Measurements from ENCODE around the gene HPF1.

Gene HPF1

DNA sequence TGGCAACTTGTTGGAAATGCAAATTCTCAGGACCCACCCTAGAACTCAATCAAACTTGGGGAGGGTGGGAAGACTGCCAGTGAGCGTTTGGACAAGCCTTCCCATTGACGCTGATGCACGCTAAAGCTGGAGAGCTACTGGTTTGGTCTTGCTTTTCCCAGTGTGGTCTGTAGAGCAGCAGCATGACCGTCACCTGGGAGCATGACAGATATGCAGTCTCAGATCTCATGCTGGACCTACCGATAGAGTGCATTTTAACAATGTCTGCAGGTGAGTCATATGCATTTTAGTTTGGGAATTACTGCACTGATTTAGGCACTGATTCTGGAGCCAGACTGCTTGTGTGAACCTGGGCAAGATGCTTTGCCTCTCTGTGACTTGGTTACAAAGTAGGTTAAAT lies 27.2 kb downstream of the HPF1 start:
- FAIRE-seq: no peak

DNA sequence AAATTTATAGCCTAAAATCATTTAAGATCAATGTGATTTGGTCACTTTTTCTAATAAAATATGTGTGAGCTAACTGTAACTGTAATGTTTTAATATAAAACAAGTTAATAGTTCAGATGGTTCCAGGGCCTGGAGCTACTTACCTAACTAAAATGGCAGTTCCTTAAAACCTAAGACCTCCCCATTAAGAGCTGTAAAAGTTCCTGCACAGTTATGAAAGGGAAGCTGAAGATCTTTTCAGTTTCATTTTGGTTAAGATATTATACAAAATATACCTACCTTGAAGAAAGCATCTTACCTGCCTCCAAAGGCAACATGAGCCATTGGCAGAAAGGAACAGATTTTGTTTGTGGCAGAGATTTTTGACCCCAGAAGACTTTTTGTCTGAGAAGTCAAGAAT lies 30.1 kb downstream of the HPF1 start:
- no peak for FAIRE-seq

- FAIRE-seq: no peak
Measured at GRCh38 chr4:169724260-169724659, 33.5 kb downstream of the HPF1 start.

GRCh38 chr4:169723207-169723965 lies 34.4 kb downstream of the HPF1 start:
- FAIRE-seq: peak; percentile 25

DNA sequence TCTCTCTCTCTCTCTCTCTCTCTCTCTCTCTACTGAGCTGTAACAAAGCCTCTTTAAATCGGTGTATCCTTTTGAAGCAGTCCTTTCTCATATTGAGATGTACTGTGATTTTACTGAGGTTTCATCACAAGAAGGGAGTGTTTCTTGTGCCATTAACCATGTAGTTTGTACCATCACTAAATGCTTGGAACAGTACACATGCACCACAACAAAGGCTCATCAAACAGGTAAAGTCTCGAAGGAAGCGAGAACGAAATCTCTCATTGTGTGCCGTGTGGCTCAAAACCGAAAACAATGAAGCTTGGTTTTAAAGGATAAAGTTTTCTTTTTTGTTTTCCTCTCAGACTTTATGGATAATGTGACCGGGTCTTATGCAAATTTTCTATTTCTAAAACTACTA lies 37.2 kb downstream of the HPF1 start:
- FAIRE-seq: no peak

- FAIRE-seq: peak; percentile 34
Measured at GRCh38 chr4:169716677-169717076, 41.1 kb downstream of the HPF1 start.

DNA sequence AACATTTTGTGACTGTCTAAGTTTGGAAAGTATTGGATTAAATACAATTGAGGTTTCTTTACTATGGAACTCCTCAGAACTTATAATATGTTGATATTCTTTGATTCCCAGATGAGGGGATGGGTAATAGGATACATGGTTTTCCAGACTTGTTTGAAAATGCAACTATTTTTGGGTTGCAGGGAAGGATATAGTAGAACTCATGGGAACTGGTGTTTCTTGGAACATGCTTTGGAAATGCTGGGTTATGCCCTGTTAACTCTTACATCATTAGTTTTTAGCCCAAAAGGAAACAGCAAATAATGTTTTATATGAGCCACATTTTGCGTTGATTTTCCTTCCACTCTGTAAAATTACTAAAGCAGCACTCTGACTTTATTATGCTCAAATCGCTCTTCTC lies 41.9 kb downstream of the HPF1 start:
- no peak for FAIRE-seq

DNA sequence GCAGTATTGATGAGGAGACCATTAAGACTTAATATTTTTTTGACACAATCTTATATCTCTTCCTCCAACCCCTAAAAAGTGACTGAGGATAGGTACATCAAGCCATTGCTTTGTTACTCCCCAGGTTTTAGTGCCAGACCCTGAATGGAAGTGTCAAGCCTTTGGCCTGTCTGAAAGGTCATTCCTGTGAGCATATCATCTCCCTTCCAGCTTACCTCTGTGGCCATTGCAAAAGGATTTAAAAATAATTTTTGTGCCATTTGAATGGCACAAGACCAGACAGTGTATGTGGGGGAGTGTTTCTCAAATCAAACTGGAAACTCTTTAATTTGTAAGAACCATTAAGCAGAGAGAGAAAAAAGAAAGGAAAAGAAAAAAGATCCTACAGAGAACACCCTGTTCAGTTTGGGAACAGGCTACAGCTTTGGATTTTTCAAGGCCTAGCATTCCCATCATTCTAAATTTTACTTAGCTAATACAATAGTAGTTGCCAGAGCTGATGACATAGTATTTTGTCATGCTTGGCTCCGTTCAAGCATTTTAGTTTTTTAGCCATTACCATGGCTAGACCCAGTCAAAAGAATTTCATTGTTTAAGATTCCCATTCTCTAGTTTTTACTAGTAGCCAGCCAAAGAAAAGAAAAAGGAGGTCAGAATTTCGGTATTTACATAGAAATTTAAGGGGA lies 49.6 kb downstream of the HPF1 start:
- FAIRE-seq: no peak

GRCh38 chr4:169698331-169698730 lies 59.4 kb downstream of the HPF1 start:
- FAIRE-seq: no peak

DNA sequence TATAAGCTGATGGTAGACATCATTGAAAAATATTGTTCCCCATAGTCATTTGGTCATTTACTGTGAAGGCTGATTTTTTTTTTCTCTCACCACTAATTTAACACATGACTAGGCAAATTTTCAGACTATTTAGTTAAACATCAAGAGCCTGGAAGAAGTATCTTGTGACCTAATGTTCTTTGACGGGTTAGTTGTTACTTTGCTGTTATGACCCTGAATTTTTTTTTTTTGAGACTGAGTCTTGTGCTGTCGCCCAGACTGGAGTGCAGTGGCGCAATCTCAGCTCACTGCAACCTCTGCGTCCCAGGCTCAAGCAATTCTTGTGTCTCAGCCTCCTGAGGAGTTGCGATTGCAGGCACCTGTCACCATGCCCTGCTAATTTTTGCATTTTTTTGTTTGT lies 67.0 kb downstream of the HPF1 start:
- FAIRE-seq: no peak

GRCh38 chr4:169689681-169690080 lies 68.1 kb downstream of the HPF1 start:
- FAIRE-seq: no peak

GRCh38 chr4:169682372-169683047 lies 75.2 kb downstream of the HPF1 start:
- FAIRE-seq: no peak

All from G401.6 (cell line).